GM23338 (cell line): ENCODE measurements around the gene COBLL1. TPM values are rescaled to one million over a fixed set of nuclear protein-coding genes. Genes with fewer than 3 reads are reported as not detected.

Source experiments
- CREB1 ChIP-seq: fragments of 250-450 bp; sonication (Bioruptor Pico); IDR thresholded peaks from 2 replicates; pipeline ENCODE4 v1.5.0; 2020; ENCODE audit warnings: low read depth, mild to moderate bottlenecking, moderate library complexity
- ETS1 ChIP-seq: IDR thresholded peaks from 2 replicates; pipeline ENCODE4 v1.6.1; 2016; ENCODE audit warnings: antibody characterized with exemption
- EZH2phosphoT487 ChIP-seq: fragments of 200-600 bp; sonication (generic); IDR thresholded peaks from one replicate; pipeline ENCODE4 v1.8.1; 2018; ENCODE audit warnings: antibody characterized with exemption; ENCODE audit not compliant: unreplicated experiment
- JUNB ChIP-seq: IDR thresholded peaks from one replicate; pipeline ENCODE4 v1.6.1; 2016; ENCODE audit warnings: antibody characterized with exemption; ENCODE audit not compliant: unreplicated experiment
- NANOG ChIP-seq: IDR thresholded peaks from 2 replicates; pipeline ENCODE4 v1.6.1; 2016; ENCODE audit warnings: antibody characterized with exemption, borderline replicate concordance
- POLR2AphosphoS5 ChIP-seq: IDR thresholded peaks from 2 replicates; pipeline ENCODE4 v1.6.1; 2016; ENCODE audit warnings: antibody characterized with exemption, low read depth
- REST ChIP-seq: IDR thresholded peaks from one replicate; pipeline ENCODE4 v1.6.1; 2018; ENCODE audit warnings: antibody characterized with exemption; ENCODE audit not compliant: unreplicated experiment
- ZNF114 ChIP-seq: fragments of 250-450 bp; sonication (Bioruptor Pico); IDR thresholded peaks from 2 replicates; pipeline ENCODE4 v1.5.0; 2020; ENCODE audit warnings: mild to moderate bottlenecking, moderate library complexity
- ZNF331 ChIP-seq: fragments of 250-450 bp; sonication (Bioruptor Pico); IDR thresholded peaks from 2 replicates; pipeline ENCODE4 v1.5.0; 2020; ENCODE audit warnings: low read depth, mild to moderate bottlenecking, moderate library complexity
- ZNF462 ChIP-seq: fragments of 250-450 bp; sonication (Bioruptor Pico); IDR thresholded peaks from 2 replicates; pipeline ENCODE4 v1.5.0; 2020; ENCODE audit warnings: mild to moderate bottlenecking, moderate library complexity
- polyA plus RNA-seq: library from polyadenylated mRNA; unstranded; fragments of >200 nt; fragmentation: Nextera tagmentation; extraction: Ambion mirVana; gene quantifications from 2 replicates; pipeline ENCODE4 v1.2.1, GENCODE V29; 2016
- total RNA-seq: library from RNA; depleted of rRNA; stranded (reverse); fragments of >200 nt; shearing (Covaris generic); gene quantifications from 2 replicates; pipeline ENCODE4 v1.2.3, GENCODE V29; 2014

Gene COBLL1
- total and polyA plus RNA-seq, 2 experiments from 2014 or later = 2.9 to 7.4 TPM

GRCh38 chr2:164760179-164760578 is 81.4 kb downstream of the COBLL1 start (continued):
- no peak for TF ChIP-seq ZNF462 (CRISPR knock-in tag)
- TF ChIP-seq NANOG = no peak
- TF ChIP-seq CREB1 (CRISPR knock-in tag) = no peak
- no peak for TF ChIP-seq EZH2phosphoT487
- TF ChIP-seq ZNF331 (CRISPR knock-in tag) = no peak
- TF ChIP-seq JUNB = no peak
- TF ChIP-seq ZNF114 (CRISPR knock-in tag) = no peak
- no peak for TF ChIP-seq ETS1
- TF ChIP-seq REST = no peak
- no peak for TF ChIP-seq POLR2AphosphoS5
